ENCODE data around the gene TNRC6C. TPM values are rescaled to one million over a fixed set of nuclear protein-coding genes. Genes with fewer than 3 reads are reported as not detected.

TNRC6C gene, protein sequence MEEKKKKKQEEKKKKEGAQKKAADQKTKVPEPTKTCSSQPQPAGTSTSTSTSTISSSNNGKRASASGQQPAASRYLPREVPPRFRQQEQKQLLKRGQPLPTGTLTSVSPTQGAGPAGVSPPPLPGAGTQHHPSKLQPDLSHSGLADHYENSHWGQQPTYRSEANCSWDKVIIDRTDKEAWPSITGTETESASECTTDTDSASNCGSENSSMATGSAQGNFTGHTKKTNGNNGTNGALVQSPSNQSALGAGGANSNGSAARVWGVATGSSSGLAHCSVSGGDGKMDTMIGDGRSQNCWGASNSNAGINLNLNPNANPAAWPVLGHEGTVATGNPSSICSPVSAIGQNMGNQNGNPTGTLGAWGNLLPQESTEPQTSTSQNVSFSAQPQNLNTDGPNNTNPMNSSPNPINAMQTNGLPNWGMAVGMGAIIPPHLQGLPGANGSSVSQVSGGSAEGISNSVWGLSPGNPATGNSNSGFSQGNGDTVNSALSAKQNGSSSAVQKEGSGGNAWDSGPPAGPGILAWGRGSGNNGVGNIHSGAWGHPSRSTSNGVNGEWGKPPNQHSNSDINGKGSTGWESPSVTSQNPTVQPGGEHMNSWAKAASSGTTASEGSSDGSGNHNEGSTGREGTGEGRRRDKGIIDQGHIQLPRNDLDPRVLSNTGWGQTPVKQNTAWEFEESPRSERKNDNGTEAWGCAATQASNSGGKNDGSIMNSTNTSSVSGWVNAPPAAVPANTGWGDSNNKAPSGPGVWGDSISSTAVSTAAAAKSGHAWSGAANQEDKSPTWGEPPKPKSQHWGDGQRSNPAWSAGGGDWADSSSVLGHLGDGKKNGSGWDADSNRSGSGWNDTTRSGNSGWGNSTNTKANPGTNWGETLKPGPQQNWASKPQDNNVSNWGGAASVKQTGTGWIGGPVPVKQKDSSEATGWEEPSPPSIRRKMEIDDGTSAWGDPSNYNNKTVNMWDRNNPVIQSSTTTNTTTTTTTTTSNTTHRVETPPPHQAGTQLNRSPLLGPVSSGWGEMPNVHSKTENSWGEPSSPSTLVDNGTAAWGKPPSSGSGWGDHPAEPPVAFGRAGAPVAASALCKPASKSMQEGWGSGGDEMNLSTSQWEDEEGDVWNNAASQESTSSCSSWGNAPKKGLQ (N-terminal part only)
- total RNA-seq = 3.6 and 6.0 TPM in 2 replicates

DNA sequence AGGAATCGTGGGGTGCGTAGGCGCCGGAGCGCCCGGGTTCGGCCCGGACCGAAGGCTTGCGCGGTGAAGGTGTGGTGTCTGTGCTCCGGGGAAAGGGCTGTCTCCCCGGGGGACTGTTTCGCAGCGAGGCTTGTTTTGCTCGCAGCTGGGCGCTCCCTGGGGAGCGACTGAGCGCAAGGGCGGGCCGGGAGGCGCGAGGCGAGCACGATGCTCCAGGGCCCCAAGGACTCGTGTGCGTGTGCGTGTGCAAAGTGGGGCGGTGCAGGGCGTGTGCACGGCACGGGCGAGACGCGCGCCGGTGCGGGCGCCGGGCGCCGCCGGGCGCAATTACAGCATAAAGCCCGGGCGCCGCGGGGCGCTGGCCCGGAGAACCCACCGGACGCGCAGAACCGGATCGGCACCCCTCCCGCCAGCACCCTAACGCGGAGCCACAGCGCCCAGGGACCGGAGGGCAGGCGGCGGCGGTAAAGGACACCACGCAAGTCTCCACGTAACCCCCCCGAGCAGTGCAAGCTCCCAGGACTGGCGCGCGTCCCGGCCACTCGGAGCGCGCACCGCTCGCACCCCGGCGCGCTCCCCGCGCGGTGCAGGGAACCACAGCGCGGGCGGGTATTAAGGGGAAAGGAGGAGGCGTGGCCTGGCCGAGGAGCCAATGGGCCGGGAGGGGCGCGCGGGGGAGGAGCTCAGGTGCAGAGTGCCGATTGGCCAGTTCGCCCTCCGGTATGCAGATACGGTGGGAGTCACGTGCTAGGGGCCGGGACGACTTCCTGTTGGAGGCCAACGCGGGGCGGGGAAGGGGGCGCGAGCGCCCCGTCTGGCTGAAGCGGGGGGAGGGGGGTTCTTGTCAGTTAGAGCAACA, at the start of gene TNRC6C:
Gene TNRC6C, plus strand, starts transcription at position 847 of the 859 bp plus-strand sequence. CDS start 45,504 bp downstream, outside the sequence.

DNA sequence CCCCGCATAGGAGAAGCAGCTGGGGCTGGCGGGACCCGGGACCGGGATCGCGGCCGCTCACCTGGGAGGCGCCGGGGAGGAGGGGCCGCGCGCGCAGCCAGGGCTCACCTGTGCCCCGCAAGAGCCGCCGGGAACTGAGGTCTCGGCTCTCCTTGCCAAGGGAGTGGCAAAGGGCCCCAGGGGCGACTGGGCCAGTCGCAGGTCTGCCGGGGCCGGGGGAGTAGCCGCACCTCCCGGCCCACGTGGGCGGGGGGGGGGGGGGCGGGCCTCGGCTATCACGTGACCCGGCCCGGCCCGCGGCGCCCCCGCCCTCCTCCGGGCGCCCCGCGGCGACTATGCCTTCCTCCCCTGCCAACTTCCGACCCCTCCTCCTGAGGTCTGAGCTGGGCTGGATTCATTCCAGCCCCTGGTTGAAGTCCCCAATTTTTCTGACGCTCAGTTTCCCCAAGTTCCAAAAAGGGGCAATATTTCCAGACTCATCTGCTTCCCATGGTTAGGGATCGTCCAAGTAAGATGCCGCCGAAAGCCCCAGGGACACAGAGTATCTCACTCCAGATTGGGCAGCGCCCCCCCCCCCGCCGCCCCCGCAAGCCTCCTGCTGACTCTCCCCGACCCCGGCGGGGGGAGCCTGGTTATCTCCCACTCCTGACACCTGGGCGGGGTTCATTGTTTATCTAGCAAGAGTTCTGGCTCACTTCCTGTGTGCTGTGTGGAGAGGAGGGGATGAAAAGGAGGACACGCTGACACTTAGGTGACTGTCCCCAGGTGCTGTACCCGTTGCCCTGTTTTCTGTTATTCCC, 170.2 kb downstream of the TNRC6C start, which contains the start of gene TMC6:
Gene TMC6, minus strand, starts transcription at position 205 of the 800 bp plus-strand sequence. CDS start 1,923 bp downstream, outside the sequence.

DNA sequence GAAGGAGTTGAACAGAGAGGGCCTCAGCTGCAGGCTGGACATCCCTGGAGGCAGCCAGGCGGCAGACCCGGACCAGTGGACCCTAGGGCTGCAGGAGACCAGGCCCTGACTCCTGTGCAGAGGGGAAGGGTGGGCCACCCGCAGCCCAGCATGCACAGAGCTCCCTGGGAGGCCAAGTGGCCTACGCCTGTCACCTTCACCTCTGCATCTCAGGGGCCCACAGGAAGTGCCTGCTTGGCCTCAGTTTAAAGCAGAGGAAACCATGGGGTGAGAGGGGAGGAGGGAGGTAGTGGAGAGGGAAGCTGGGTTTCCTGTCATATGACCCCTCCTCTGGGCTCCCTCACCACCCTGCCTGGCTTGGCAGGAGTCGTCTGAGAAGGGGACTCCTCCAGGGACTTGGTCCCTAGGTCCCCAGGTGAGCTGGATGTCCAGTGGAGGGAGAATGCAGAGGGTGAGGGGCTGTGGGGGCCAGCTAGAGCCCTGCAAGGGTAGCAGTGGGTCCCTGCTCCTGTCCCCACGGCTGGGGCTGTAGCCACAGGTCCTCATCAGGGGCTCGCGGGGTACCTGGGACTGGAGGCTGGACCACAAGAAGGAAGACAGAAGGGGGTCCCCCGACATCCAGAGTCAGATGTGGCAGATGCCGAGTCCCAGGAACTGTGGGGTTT, 172.1 kb downstream of the TNRC6C start, which contains the start of gene TMC8:
Gene TMC8, plus strand, starts transcription at position 335 of the 665 bp plus-strand sequence. CDS start 818 bp downstream, outside the sequence.

Other genes starting within 250 kb of the TNRC6C start
- 0.42 and 1.2 TPM in 2 replicates for gene TMC6, start 170.1 kb downstream of the TNRC6C start, total RNA-seq
- gene TMC8, start 172.1 kb downstream of the TNRC6C start, total RNA-seq = not detected in 2 replicates
- not detected in 2 replicates for gene C17orf99, start 187.7 kb downstream of the TNRC6C start, total RNA-seq
- gene SYNGR2, start 209.9 kb downstream of the TNRC6C start, total RNA-seq = 17.8 and 32.0 TPM in 2 replicates
- 15.1 and 45.9 TPM in 2 replicates for gene TK1, start 228.3 kb downstream of the TNRC6C start, total RNA-seq
- 24.6 and 26.4 TPM in 2 replicates for gene AFMID, start 228.7 kb downstream of the TNRC6C start, total RNA-seq